HT-29 (cell line): ENCODE measurements around the gene TMEM185B. TPM values are rescaled to one million over a fixed set of nuclear protein-coding genes. Genes with fewer than 3 reads are reported as not detected.
"Not testable (repeated sequence)": the region's sequence is repeated elsewhere in the genome, so short reads cannot be mapped to it uniquely, and the experiment has no call there.

Experiments
- DNase-seq: peaks from one replicate; pipeline ENCODE4 v3.0.0-alpha.2; 2015; ENCODE audit warnings: low spot score
- total RNA-seq: library from RNA; depleted of rRNA; stranded (reverse); fragments of >200 nt; shearing (Covaris generic); gene quantifications from 2 replicates; pipeline ENCODE4 v1.2.3, GENCODE V29; 2014; rRNA removed

TMEM185B gene
- 63.3 and 65.3 TPM in 2 replicates for total RNA-seq

- DNase-seq, result peak; percentile 89
Measured at GRCh38 chr2:120223034-120223912, at the start of gene TMEM185B. Gene TMEM185B, minus strand, starts transcription at chr2:120223400. Its CDS starts 424 bp downstream, at chr2:120222976.

GRCh38 chr2:120271711-120272379, 48.6 kb upstream of the TMEM185B start:
- DNase-seq, result no peak

GRCh38 chr2:120269816-120270215, 46.6 kb upstream of the TMEM185B start:
- DNase-seq, result no peak

GRCh38 chr2:120269076-120269744, 46.0 kb upstream of the TMEM185B start:
- DNase-seq, result no peak

GRCh38 chr2:120267348-120267747, 44.1 kb upstream of the TMEM185B start:
- no peak for DNase-seq

GRCh38 chr2:120265006-120265405, 41.8 kb upstream of the TMEM185B start:
- no peak for DNase-seq

- DNase-seq, result no peak
Measured at GRCh38 chr2:120262761-120263428, 39.7 kb upstream of the TMEM185B start.

- no peak for DNase-seq
Measured at GRCh38 chr2:120262150-120262549, 39.0 kb upstream of the TMEM185B start.

- DNase-seq, result no peak
Measured at GRCh38 chr2:120261387-120262006, 38.3 kb upstream of the TMEM185B start.

GRCh38 chr2:120260736-120261135, 37.5 kb upstream of the TMEM185B start:
- DNase-seq, result no peak

- DNase-seq, result not testable (repeated sequence)
Measured at GRCh38 chr2:120259939-120260338, 36.7 kb upstream of the TMEM185B start.

GRCh38 chr2:120258196-120258595, 35.0 kb upstream of the TMEM185B start:
- DNase-seq, result no peak

GRCh38 chr2:120257522-120257921, 34.3 kb upstream of the TMEM185B start:
- no peak for DNase-seq

- no peak for DNase-seq
Measured at GRCh38 chr2:120256651-120257000, 33.4 kb upstream of the TMEM185B start.

GRCh38 chr2:120255986-120256650, 32.9 kb upstream of the TMEM185B start:
- DNase-seq, result no peak

- DNase-seq, result no peak
Measured at GRCh38 chr2:120255071-120255470, 31.9 kb upstream of the TMEM185B start.

GRCh38 chr2:120254178-120254577, 31.0 kb upstream of the TMEM185B start:
- no peak for DNase-seq

- DNase-seq, result peak; percentile 79
Measured at GRCh38 chr2:120253021-120253882, 30.1 kb upstream of the TMEM185B start.

- peak; percentile 97 for DNase-seq
Measured at GRCh38 chr2:120252225-120253020, 29.2 kb upstream of the TMEM185B start, which contains the start of gene RALB. Gene RALB, plus strand, starts transcription at chr2:120252852. Its CDS starts 25,813 bp downstream, at chr2:120278665.
